ENCODE measurements around the gene DNAH17. TPM values are rescaled to one million over a fixed set of nuclear protein-coding genes. Genes with fewer than 3 reads are reported as not detected.
A peak's percentile ranks its signal among the peaks of the same experiment; 100 is the strongest.

Gene DNAH17
- total and polyA plus RNA-seq, 2 of the 13 experiments (the other 11 are each of a cell fraction or from before 2014, with no cell fraction given), result 0.86 to 1.6 TPM

- no peak for TF ChIP-seq ZNF407 (CRISPR knock-in tag; IDR thresholded peaks at IDR 0.05; ENCODE audit: not compliant biosample characterization)
- 0 out of 2 replicates have a peak, but pooled peaks have one; percentile 21 for TF ChIP-seq BCL6 (CRISPR knock-in tag; IDR thresholded peaks at IDR 0.05)
- no peak for TF ChIP-seq ZNF350 (CRISPR knock-in tag; IDR thresholded peaks at IDR 0.05; ENCODE audit: borderline replicate concordance, low read depth)
- peak; percentile 64 for TF ChIP-seq TEAD3 (CRISPR knock-in tag; optimal IDR thresholded peaks at IDR 0.05; ENCODE audit: borderline replicate concordance)
- no peak for TF ChIP-seq MYPOP (CRISPR knock-in tag; IDR thresholded peaks at IDR 0.05)
- no peak for TF ChIP-seq ZNF547 (CRISPR knock-in tag; IDR thresholded peaks at IDR 0.05)
- no peak for TF ChIP-seq DR1 (CRISPR knock-in tag; IDR thresholded peaks at IDR 0.05)
- TF ChIP-seq IKZF1 (IDR thresholded peaks at IDR 0.05), result no peak
- no peak; the same call in 1 of the 2 replicates for TF ChIP-seq SOX5 (CRISPR knock-in tag; IDR thresholded peaks at IDR 0.05; ENCODE audit: borderline replicate concordance)
- no peak for TF ChIP-seq KLF6 (CRISPR knock-in tag; IDR thresholded peaks at IDR 0.05)
- TF ChIP-seq PCBP2 (optimal IDR thresholded peaks at IDR 0.05; ENCODE audit: low read depth, low read length, poor library complexity, severe bottlenecking), result no peak
- TF ChIP-seq BATF2 (CRISPR knock-in tag; IDR thresholded peaks at IDR 0.05), result no peak
- TF ChIP-seq ZNF788 (CRISPR knock-in tag; IDR thresholded peaks at IDR 0.05; ENCODE audit: borderline replicate concordance), result no peak
- TF ChIP-seq NFIC (IDR thresholded peaks at IDR 0.05; ENCODE audit: low read length), result no peak
- no peak for TF ChIP-seq ZBTB42 (CRISPR knock-in tag; IDR thresholded peaks at IDR 0.05)
- no peak for TF ChIP-seq GPN1 (CRISPR knock-in tag; IDR thresholded peaks at IDR 0.05; ENCODE audit: borderline replicate concordance)
- TF ChIP-seq MAZ (IDR thresholded peaks at IDR 0.05; ENCODE audit: borderline replicate concordance, low read depth, low read length), result no peak
- TF ChIP-seq MAZ (CRISPR knock-in tag; IDR thresholded peaks at IDR 0.05; ENCODE audit: low read depth), result no peak
- TF ChIP-seq ZBTB43 (CRISPR knock-in tag; conservative IDR thresholded peaks at IDR 0.05), result no peak
These were observed 128.7 kb downstream of the DNAH17 start (continued) for GRCh38 chr17:78448356-78448993.

Measured in HepG2 (cell line).